ENCODE data around the gene DCAF12L2.

- TF ChIP-seq EZH2 (IDR thresholded peaks at IDR 0.05; ENCODE audit: borderline replicate concordance, low read depth, low read length, severe bottlenecking) (no peak), JUN (IDR thresholded peaks at IDR 0.05; ENCODE audit: borderline replicate concordance, insufficient read depth, insufficient read length, low read depth) (no peak), POLR2A (IDR thresholded peaks at IDR 0.05; ENCODE audit: low read depth, low read length) (no peak), POLR2AphosphoS5 (IDR thresholded peaks at IDR 0.05; ENCODE audit: insufficient read depth, low read depth, low read length) (no peak), CTCF (IDR thresholded peaks at IDR 0.05; ENCODE audit: extremely low read depth in 1 of 2, insufficient read depth in 1 of 2, low read depth in 1 of 2, low read length in 2 of 2) (no peak)
Observed at GRCh38 chrX:126141014-126141413, 25.1 kb downstream of the DCAF12L2 start.
